GM23338 (cell line): Measurements from ENCODE around the gene NDRG3. TPM values are rescaled to one million over a fixed set of nuclear protein-coding genes. Genes with fewer than 3 reads are reported as not detected.

Experiments
- ATAC-seq: fragments of 200-7000 bp; cut with Tn5 transposase; 3 replicates; pipeline ENCODE4 v1.9.1; 2020
- DNase-seq: peaks from one replicate; pipeline ENCODE4 v3.0.0-alpha.2; 2015; ENCODE audit warnings: low spot score
- H2AFZ ChIP-seq: fragments of 200-600 bp; sonication (generic); 2 replicates; pipeline ENCODE4 v1.8.0; 2016; ENCODE audit warnings: antibody characterized with exemption, mild to moderate bottlenecking, moderate library complexity
- H3F3A ChIP-seq: fragments of 200-600 bp; sonication (generic); replicated peaks from 2 replicates; pipeline ENCODE4 v1.8.0; 2017; ENCODE audit warnings: antibody characterized with exemption, mixed run types, low read depth
- H3K27ac ChIP-seq: fragments of 200-600 bp; sonication (generic); 2 replicates; pipeline ENCODE4 v1.6.1; 2016; ENCODE audit warnings: low read depth
- H3K27me3 ChIP-seq: fragments of 200-600 bp; sonication (generic); 2 replicates; pipeline ENCODE4 v1.8.0; 2016; ENCODE audit warnings: mild to moderate bottlenecking, mixed run types, moderate library complexity; ENCODE audit not compliant: insufficient read depth
- H3K36me3 ChIP-seq: fragments of 200-600 bp; sonication (generic); 2 replicates; pipeline ENCODE4 v1.8.0; 2016; ENCODE audit warnings: mild to moderate bottlenecking; ENCODE audit not compliant: insufficient read depth
- H3K4me1 ChIP-seq: fragments of 200-600 bp; sonication (generic); 2 replicates; pipeline ENCODE4 v1.8.0; 2016; ENCODE audit warnings: mild to moderate bottlenecking, moderate library complexity; ENCODE audit not compliant: insufficient read depth
- H3K4me2 ChIP-seq: fragments of 200-600 bp; sonication (generic); 2 replicates; pipeline ENCODE4 v1.7.1; 2017; ENCODE audit warnings: mixed run types
- H3K4me3 ChIP-seq: fragments of 200-600 bp; sonication (generic); 2 replicates; pipeline ENCODE4 v1.6.1; 2016; ENCODE audit warnings: mixed run types
- H3K79me2 ChIP-seq: fragments of 200-600 bp; sonication (generic); replicated peaks from 2 replicates; pipeline ENCODE4 v1.8.0; 2017; ENCODE audit warnings: mild to moderate bottlenecking; ENCODE audit not compliant: insufficient read depth
- H3K9me2 ChIP-seq: fragments of 200-600 bp; sonication (generic); 2 replicates; pipeline ENCODE4 v1.8.0; 2017; ENCODE audit not compliant: insufficient read depth
- H4K20me1 ChIP-seq: fragments of 200-600 bp; sonication (generic); replicated peaks from 2 replicates; pipeline ENCODE4 v1.8.0; 2017; ENCODE audit warnings: mild to moderate bottlenecking; ENCODE audit not compliant: insufficient read depth
- H3K27ac Mint-ChIP-seq: 2 replicates; pipeline ENCODE4 v1.8.0; 2020; ENCODE audit warnings: inconsistent platforms, mild to moderate bottlenecking, moderate library complexity, mixed read lengths
- H3K27me3 Mint-ChIP-seq: 3 replicates; pipeline ENCODE4 v1.8.0; 2022; ENCODE audit warnings: low read depth, mild to moderate bottlenecking, moderate library complexity, mixed read lengths, inconsistent platforms; ENCODE audit not compliant: insufficient read depth, poor library complexity
- H3K36me3 Mint-ChIP-seq: 3 replicates; pipeline ENCODE4 v1.8.0; 2021; ENCODE audit warnings: low read depth, mild to moderate bottlenecking, inconsistent platforms, moderate library complexity, mixed read lengths
- H3K4me1 Mint-ChIP-seq: 3 replicates; pipeline ENCODE4 v1.8.0; 2020; ENCODE audit warnings: mild to moderate bottlenecking, inconsistent platforms, mixed read lengths
- H3K4me3 Mint-ChIP-seq: 3 replicates; pipeline ENCODE4 v1.8.0; 2021; ENCODE audit warnings: moderate library complexity, mild to moderate bottlenecking, inconsistent platforms, mixed read lengths
- H3K9me3 Mint-ChIP-seq: 3 replicates; pipeline ENCODE4 v1.8.0; 2020; ENCODE audit warnings: moderate library complexity, mild to moderate bottlenecking, inconsistent platforms, mixed read lengths
- CREB1 ChIP-seq: fragments of 250-450 bp; sonication (Bioruptor Pico); IDR thresholded peaks from 2 replicates; pipeline ENCODE4 v1.5.0; 2020; ENCODE audit warnings: low read depth, mild to moderate bottlenecking, moderate library complexity
- EZH2 ChIP-seq: fragments of 200-600 bp; sonication (generic); IDR thresholded peaks from one replicate; pipeline ENCODE4 v1.8.0; 2017; ENCODE audit warnings: antibody characterized with exemption, mild to moderate bottlenecking, low read depth; ENCODE audit not compliant: unreplicated experiment
- EZH2phosphoT487 ChIP-seq: fragments of 200-600 bp; sonication (generic); IDR thresholded peaks from one replicate; pipeline ENCODE4 v1.8.1; 2018; ENCODE audit warnings: antibody characterized with exemption; ENCODE audit not compliant: unreplicated experiment
- JUNB ChIP-seq: IDR thresholded peaks from one replicate; pipeline ENCODE4 v1.6.1; 2016; ENCODE audit warnings: antibody characterized with exemption; ENCODE audit not compliant: unreplicated experiment
- NANOG ChIP-seq: IDR thresholded peaks from 2 replicates; pipeline ENCODE4 v1.6.1; 2016; ENCODE audit warnings: antibody characterized with exemption, borderline replicate concordance
- POLR2AphosphoS5 ChIP-seq: IDR thresholded peaks from 2 replicates; pipeline ENCODE4 v1.6.1; 2016; ENCODE audit warnings: antibody characterized with exemption, low read depth
- STAT1 ChIP-seq: IDR thresholded peaks from one replicate; pipeline ENCODE4 v1.6.1; 2016; ENCODE audit warnings: antibody characterized with exemption; ENCODE audit not compliant: unreplicated experiment
- ZNF331 ChIP-seq: fragments of 250-450 bp; sonication (Bioruptor Pico); IDR thresholded peaks from 2 replicates; pipeline ENCODE4 v1.5.0; 2020; ENCODE audit warnings: low read depth, mild to moderate bottlenecking, moderate library complexity
- polyA plus RNA-seq: library from polyadenylated mRNA; unstranded; fragments of >200 nt; fragmentation: Nextera tagmentation; extraction: Ambion mirVana; gene quantifications from 2 replicates; pipeline ENCODE4 v1.2.1, GENCODE V29; 2016
- total RNA-seq: library from RNA; depleted of rRNA; stranded (reverse); fragments of >200 nt; shearing (Covaris generic); gene quantifications from 2 replicates; pipeline ENCODE4 v1.2.3, GENCODE V29; 2014
- TF ChIP-seq, protein P1 (sequence below), 2 experiments: fragments of 200-600 bp in 1 of 2; sonication (generic) in 1 of 2; conservative IDR thresholded peaks; 2 replicates each; pipeline versions ENCODE4 v1.5.1 to v1.6.1; 2016 to 2017; ENCODE audit warnings: antibody characterized with exemption in 2 of 2, low read depth in 2 of 2, mild to moderate bottlenecking in 2 of 2, moderate library complexity in 1 of 2
- TF ChIP-seq, protein P2 (sequence below): IDR thresholded peaks from 2 replicates; pipeline ENCODE4 v1.6.1; 2016; ENCODE audit warnings: antibody characterized with exemption
- TF ChIP-seq, protein P3 (sequence below): IDR thresholded peaks from one replicate; pipeline ENCODE4 v1.6.1; 2018; ENCODE audit warnings: antibody characterized with exemption; ENCODE audit not compliant: unreplicated experiment
- TF ChIP-seq, protein P4 (sequence below): fragments of 250-450 bp; sonication (Bioruptor Pico); IDR thresholded peaks from 2 replicates; pipeline ENCODE4 v1.5.0; 2020; ENCODE audit warnings: mild to moderate bottlenecking, moderate library complexity

NDRG3 gene
- total and polyA plus RNA-seq, 2 experiments from 2014 or later: 18.6 to 24.0 TPM

DNA sequence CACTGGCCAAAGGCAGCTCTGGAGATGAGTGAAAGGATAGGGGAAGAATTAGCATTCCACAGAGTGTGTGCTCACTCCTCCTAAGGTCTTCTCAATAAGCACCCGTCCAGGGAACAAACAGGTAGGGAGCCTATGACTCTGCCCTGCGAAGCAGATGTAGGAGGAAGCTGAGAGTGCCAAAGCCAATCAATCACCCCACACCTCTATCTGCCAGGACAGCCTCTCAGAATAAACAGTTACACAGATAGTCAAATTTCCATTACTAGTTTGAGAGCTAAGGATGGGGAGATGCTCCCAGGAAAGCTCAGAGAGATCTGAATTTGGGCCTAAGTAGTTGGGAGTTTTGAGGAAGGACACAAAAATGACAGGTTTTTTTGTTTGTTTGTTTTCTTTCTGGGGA lies 59.4 kb downstream of the NDRG3 start:
- Histone ChIP-seq H3K36me3 (no peaks in the 10 kb centered on the region), H3F3A (no peaks in the 10 kb centered on the region), H2AFZ (no peak overlapping the region), H3K4me1 (no peaks in the 10 kb centered on the region), H3K79me2 (no peaks in the 10 kb centered on the region), H3K27ac (no peak overlapping the region), H3K4me3 (no peak overlapping the region), H3K9me2 (no peaks in the 10 kb centered on the region), H3K4me2 (no peak overlapping the region), H3K27me3 (no peaks in the 10 kb centered on the region), H4K20me1 (peaks cover 6% of the 10 kb centered on the region; the same call in 1 of the 2 replicates)
- H3K4me3 Mint-ChIP-seq: no peak overlapping the region
- no peak for TF ChIP-seq STAT1
- TF ChIP-seq JUNB: no peak
- no peak for TF ChIP-seq POLR2AphosphoS5
- no peak for TF ChIP-seq NANOG
- TF ChIP-seq EZH2: no peak
- no peak for TF ChIP-seq CREB1 (CRISPR knock-in tag)
- TF ChIP-seq, protein P1, sequence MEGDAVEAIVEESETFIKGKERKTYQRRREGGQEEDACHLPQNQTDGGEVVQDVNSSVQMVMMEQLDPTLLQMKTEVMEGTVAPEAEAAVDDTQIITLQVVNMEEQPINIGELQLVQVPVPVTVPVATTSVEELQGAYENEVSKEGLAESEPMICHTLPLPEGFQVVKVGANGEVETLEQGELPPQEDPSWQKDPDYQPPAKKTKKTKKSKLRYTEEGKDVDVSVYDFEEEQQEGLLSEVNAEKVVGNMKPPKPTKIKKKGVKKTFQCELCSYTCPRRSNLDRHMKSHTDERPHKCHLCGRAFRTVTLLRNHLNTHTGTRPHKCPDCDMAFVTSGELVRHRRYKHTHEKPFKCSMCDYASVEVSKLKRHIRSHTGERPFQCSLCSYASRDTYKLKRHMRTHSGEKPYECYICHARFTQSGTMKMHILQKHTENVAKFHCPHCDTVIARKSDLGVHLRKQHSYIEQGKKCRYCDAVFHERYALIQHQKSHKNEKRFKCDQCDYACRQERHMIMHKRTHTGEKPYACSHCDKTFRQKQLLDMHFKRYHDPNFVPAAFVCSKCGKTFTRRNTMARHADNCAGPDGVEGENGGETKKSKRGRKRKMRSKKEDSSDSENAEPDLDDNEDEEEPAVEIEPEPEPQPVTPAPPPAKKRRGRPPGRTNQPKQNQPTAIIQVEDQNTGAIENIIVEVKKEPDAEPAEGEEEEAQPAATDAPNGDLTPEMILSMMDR (conservative IDR thresholded peaks at IDR 0.05; ENCODE audit: low read depth in 2 of 2): no peak
- TF ChIP-seq, protein P2, sequence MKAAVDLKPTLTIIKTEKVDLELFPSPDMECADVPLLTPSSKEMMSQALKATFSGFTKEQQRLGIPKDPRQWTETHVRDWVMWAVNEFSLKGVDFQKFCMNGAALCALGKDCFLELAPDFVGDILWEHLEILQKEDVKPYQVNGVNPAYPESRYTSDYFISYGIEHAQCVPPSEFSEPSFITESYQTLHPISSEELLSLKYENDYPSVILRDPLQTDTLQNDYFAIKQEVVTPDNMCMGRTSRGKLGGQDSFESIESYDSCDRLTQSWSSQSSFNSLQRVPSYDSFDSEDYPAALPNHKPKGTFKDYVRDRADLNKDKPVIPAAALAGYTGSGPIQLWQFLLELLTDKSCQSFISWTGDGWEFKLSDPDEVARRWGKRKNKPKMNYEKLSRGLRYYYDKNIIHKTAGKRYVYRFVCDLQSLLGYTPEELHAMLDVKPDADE: no peak
- no peak for TF ChIP-seq EZH2phosphoT487
- no peak for TF ChIP-seq ZNF331
- TF ChIP-seq, protein P3, sequence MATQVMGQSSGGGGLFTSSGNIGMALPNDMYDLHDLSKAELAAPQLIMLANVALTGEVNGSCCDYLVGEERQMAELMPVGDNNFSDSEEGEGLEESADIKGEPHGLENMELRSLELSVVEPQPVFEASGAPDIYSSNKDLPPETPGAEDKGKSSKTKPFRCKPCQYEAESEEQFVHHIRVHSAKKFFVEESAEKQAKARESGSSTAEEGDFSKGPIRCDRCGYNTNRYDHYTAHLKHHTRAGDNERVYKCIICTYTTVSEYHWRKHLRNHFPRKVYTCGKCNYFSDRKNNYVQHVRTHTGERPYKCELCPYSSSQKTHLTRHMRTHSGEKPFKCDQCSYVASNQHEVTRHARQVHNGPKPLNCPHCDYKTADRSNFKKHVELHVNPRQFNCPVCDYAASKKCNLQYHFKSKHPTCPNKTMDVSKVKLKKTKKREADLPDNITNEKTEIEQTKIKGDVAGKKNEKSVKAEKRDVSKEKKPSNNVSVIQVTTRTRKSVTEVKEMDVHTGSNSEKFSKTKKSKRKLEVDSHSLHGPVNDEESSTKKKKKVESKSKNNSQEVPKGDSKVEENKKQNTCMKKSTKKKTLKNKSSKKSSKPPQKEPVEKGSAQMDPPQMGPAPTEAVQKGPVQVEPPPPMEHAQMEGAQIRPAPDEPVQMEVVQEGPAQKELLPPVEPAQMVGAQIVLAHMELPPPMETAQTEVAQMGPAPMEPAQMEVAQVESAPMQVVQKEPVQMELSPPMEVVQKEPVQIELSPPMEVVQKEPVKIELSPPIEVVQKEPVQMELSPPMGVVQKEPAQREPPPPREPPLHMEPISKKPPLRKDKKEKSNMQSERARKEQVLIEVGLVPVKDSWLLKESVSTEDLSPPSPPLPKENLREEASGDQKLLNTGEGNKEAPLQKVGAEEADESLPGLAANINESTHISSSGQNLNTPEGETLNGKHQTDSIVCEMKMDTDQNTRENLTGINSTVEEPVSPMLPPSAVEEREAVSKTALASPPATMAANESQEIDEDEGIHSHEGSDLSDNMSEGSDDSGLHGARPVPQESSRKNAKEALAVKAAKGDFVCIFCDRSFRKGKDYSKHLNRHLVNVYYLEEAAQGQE: no peak
- TF ChIP-seq, protein P4, sequence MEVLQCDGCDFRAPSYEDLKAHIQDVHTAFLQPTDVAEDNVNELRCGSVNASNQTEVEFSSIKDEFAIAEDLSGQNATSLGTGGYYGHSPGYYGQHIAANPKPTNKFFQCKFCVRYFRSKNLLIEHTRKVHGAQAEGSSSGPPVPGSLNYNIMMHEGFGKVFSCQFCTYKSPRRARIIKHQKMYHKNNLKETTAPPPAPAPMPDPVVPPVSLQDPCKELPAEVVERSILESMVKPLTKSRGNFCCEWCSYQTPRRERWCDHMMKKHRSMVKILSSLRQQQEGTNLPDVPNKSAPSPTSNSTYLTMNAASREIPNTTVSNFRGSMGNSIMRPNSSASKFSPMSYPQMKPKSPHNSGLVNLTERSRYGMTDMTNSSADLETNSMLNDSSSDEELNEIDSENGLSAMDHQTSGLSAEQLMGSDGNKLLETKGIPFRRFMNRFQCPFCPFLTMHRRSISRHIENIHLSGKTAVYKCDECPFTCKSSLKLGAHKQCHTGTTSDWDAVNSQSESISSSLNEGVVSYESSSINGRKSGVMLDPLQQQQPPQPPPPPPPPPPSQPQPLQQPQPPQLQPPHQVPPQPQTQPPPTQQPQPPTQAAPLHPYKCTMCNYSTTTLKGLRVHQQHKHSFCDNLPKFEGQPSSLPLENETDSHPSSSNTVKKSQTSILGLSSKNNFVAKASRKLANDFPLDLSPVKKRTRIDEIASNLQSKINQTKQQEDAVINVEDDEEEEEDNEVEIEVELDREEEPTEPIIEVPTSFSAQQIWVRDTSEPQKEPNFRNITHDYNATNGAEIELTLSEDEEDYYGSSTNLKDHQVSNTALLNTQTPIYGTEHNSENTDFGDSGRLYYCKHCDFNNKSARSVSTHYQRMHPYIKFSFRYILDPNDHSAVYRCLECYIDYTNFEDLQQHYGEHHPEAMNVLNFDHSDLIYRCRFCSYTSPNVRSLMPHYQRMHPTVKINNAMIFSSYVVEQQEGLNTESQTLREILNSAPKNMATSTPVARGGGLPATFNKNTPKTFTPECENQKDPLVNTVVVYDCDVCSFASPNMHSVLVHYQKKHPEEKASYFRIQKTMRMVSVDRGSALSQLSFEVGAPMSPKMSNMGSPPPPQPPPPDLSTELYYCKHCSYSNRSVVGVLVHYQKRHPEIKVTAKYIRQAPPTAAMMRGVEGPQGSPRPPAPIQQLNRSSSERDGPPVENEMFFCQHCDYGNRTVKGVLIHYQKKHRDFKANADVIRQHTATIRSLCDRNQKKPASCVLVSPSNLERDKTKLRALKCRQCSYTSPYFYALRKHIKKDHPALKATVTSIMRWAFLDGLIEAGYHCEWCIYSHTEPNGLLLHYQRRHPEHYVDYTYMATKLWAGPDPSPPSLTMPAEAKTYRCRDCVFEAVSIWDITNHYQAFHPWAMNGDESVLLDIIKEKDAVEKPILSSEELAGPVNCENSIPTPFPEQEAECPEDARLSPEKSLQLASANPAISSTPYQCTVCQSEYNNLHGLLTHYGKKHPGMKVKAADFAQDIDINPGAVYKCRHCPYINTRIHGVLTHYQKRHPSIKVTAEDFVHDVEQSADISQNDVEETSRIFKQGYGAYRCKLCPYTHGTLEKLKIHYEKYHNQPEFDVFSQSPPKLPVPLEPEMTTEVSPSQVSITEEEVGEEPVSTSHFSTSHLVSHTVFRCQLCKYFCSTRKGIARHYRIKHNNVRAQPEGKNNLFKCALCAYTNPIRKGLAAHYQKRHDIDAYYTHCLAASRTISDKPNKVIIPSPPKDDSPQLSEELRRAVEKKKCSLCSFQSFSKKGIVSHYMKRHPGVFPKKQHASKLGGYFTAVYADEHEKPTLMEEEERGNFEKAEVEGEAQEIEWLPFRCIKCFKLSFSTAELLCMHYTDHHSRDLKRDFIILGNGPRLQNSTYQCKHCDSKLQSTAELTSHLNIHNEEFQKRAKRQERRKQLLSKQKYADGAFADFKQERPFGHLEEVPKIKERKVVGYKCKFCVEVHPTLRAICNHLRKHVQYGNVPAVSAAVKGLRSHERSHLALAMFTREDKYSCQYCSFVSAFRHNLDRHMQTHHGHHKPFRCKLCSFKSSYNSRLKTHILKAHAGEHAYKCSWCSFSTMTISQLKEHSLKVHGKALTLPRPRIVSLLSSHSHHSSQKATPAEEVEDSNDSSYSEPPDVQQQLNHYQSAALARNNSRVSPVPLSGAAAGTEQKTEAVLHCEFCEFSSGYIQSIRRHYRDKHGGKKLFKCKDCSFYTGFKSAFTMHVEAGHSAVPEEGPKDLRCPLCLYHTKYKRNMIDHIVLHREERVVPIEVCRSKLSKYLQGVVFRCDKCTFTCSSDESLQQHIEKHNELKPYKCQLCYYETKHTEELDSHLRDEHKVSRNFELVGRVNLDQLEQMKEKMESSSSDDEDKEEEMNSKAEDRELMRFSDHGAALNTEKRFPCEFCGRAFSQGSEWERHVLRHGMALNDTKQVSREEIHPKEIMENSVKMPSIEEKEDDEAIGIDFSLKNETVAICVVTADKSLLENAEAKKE: no peak
- no peaks in the 10 kb centered on the region for H3K4me1 Mint-ChIP-seq
- DNase-seq (no peak), ATAC-seq (no peak)
- H3K27me3 Mint-ChIP-seq: peaks cover 1% of the 10 kb centered on the region
- H3K36me3 Mint-ChIP-seq: peaks cover 5% of the 10 kb centered on the region; the same call in 2 of the 3 replicates
- no peaks in the 10 kb centered on the region for H3K9me3 Mint-ChIP-seq
- H3K27ac Mint-ChIP-seq: no peak overlapping the region
